Measurements from ENCODE around the gene SPATA24.

DNA sequence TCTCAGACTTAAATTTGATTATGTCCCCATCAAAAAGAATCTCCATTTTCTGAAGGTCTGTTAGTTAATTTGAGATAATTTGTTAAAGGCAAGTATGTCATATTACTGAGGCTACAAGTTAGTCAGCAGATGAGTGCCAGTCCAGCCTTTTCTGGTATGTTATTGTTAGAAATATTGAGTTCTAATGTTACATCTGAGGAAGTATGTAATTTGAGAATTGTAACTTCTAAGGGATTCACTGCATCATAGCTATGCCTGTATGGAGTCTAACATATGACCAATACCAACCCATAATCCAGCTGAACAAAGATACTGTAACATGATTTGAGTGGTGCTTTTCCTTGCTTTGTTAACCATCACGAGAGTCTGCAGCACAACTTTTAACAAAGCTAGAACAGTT lies 34.7 kb downstream of the SPATA24 start:
- TF ChIP-seq GATA3 (IDR thresholded peaks at IDR 0.05; ENCODE audit: low read depth, low read length): no peak
- no peak for TF ChIP-seq GATA2 (IDR thresholded peaks at IDR 0.05; ENCODE audit: low read depth, low read length)

All from SH-SY5Y (cell line).